Neural progenitor cell (in vitro differentiated cells): ENCODE results near the gene MMEL1.

ENCODE experiments used
- CTCF ChIP-seq: fragments of 200-600 bp; sonication (generic); IDR thresholded peaks from 2 replicates; pipeline ENCODE4 v1.5.1; 2017; ENCODE audit warnings: antibody characterized with exemption, mild to moderate bottlenecking
- EZH2 ChIP-seq: fragments of 200-600 bp; sonication (generic); IDR thresholded peaks from 2 replicates; pipeline ENCODE4 v1.6.1; 2017; ENCODE audit warnings: antibody characterized with exemption, mild to moderate bottlenecking, moderate library complexity
- EZH2phosphoT487 ChIP-seq: fragments of 200-600 bp; sonication (generic); IDR thresholded peaks from 2 replicates; pipeline ENCODE4 v1.6.1; 2017; ENCODE audit warnings: antibody characterized with exemption

- TF ChIP-seq EZH2phosphoT487: no peak
- no peak for TF ChIP-seq CTCF
- TF ChIP-seq EZH2: no peak
Observed at GRCh38 chr1:2604156-2604843, 28.5 kb downstream of the MMEL1 start.
